Psoas muscle (tissue), 8 donors: ENCODE measurements around the gene FAM20A. TPM values are rescaled to one million over a fixed set of nuclear protein-coding genes. Genes with fewer than 3 reads are reported as not detected.

Experiments used
- ATAC-seq, 4 donors: fragments of 200-7000 bp; cut with Tn5 transposase; one replicate each; pipeline ENCODE4 v1.9.1; 2020; ENCODE audit warnings: moderate library complexity in 3 of 4, mild to moderate bottlenecking in 2 of 4
- DNase-seq, 2 donors: peaks; one replicate each; pipeline ENCODE4 v3.0.0-alpha.2; 2020
- H3K27ac ChIP-seq: fragments of 200-600 bp; one replicate; pipeline ENCODE4 v1.8.0; 2022
- H3K27me3 ChIP-seq, 3 donors: fragments of 200-600 bp in 1 of 3; one replicate each; pipeline versions ENCODE4 v1.6.1 to v1.8.0; 2013 to 2022; ENCODE audit warnings: low read length in 2 of 3, mild to moderate bottlenecking in 2 of 3, moderate library complexity in 1 of 3; ENCODE audit not compliant: insufficient read depth in 3 of 3
- H3K36me3 ChIP-seq, 2 donors: fragments of 200-600 bp in 1 of 2; one replicate each; pipeline versions ENCODE4 v1.6.1 to v1.8.0; 2013 to 2022; ENCODE audit warnings: low read depth in 1 of 2, mild to moderate bottlenecking in 1 of 2, moderate library complexity in 1 of 2; ENCODE audit not compliant: insufficient read depth in 1 of 2
- H3K4me1 ChIP-seq: fragments of 200-600 bp; one replicate; pipeline ENCODE4 v1.8.0; 2022
- H3K4me3 ChIP-seq: fragments of 200-600 bp; one replicate; pipeline ENCODE4 v1.8.0; 2022; ENCODE audit warnings: mild to moderate bottlenecking
- H3K9me3 ChIP-seq: fragments of 200-600 bp; one replicate; pipeline ENCODE4 v1.8.0; 2022
- CTCF ChIP-seq: fragments of 200-600 bp; IDR thresholded peaks from one replicate; pipeline ENCODE4 v1.8.0; 2022; ENCODE audit warnings: antibody characterized with exemption
- WGBS, 3 donors: extraction: QIAGEN DNeasy Blood & Tissue Kit; methylation state at CpG; one replicate each; pipeline versions ENCODE4 v1.1.6 to v1.1.7; 2013; 5-methylcytosine and 5-hydroxymethylcytosine counted together
- intact Hi-C, 2 donors: fragments of 100-400 bp; cut with DNase I; formaldehyde crosslinking; loops; one replicate each; pipeline versions ENCODE4 v1.11.0 to v1.14.2; 2022
- polyA plus RNA-seq, 3 donors: library from polyadenylated mRNA; stranded (reverse); fragments of 200-250 nt; gene quantifications; one replicate each; pipeline ENCODE4 v1.2.3, GENCODE V29; 2013
- total RNA-seq, 4 donors: library from RNA; stranded (reverse); fragmentation: NEBNext Ultra II Directional in 2 of 4; extraction: Animal tissue kit (Norgen Biotek cat#: 25700) in 2 of 4; gene quantifications; one replicate each; pipeline versions ENCODE4 v1.2.1 to v1.2.4, GENCODE V29; 2021 to 2023
- donor health status: healthy with polysubstance abuse.
- donor health status: DM: no; HTN: no; CAD: no; lungs with moderate emphysema.
- donor health status: Bipolar disorder and iron deficiency.
- donor health status: healthy.
- donor health status: DM: yes; HTN: yes; CAD: no.
- donor health status: DM: no; HTN: no; CAD: no.
- donor health status: DM: no; HTN: no; CAD: no.
- donor health status: DM: yes; HTN: yes; CAD: no.

Gene FAM20A
- total and polyA plus RNA-seq, 7 donors, result 0.83 to 7.1 (median 1.8) TPM

GRCh38 chr17:68576137-68576536 lies 25.0 kb downstream of the FAM20A start:
- Histone ChIP-seq H3K27me3 (no peaks in the 10 kb centered on the region), H3K36me3 (no peaks in the 10 kb centered on the region), H3K9me3 (no peaks in the 10 kb centered on the region), H3K4me1 (no peaks in the 10 kb centered on the region), H3K4me3 (no peak overlapping the region), H3K27ac (no peak overlapping the region)
- DNase-seq (no peak), ATAC-seq (no peak)
- no peak for TF ChIP-seq CTCF
- WGBS, 3 donors, result 80 to 94% (median 84%) methylated on average over 2 of the region's 2 CpGs
- intact Hi-C loops, result no loop called here

GRCh38 chr17:68573338-68573737 lies 27.8 kb downstream of the FAM20A start:
- WGBS, 3 donors, result 88 to 98% (median 97%) methylated on average over 1 of the region's 1 CpG
- Histone ChIP-seq H3K4me1 (no peaks in the 10 kb centered on the region), H3K27me3 (no peaks in the 10 kb centered on the region), H3K36me3 (no peaks in the 10 kb centered on the region), H3K4me3 (no peak overlapping the region), H3K9me3 (no peaks in the 10 kb centered on the region), H3K27ac (no peak overlapping the region)
- DNase-seq, result no peak
- TF ChIP-seq CTCF, result no peak
- intact Hi-C loops, result no loop called here
- no peak for ATAC-seq

- WGBS, 3 donors, result 81 to 86% (median 83%) methylated on average over 6 of the region's 6 CpGs
- no peaks in the 10 kb centered on the region for H3K36me3 ChIP-seq
- no peak for ATAC-seq
- H3K4me1 ChIP-seq, result no peaks in the 10 kb centered on the region
- no peak for DNase-seq
- intact Hi-C loops, result no loop called here
- H3K4me3 ChIP-seq, result no peak overlapping the region
- no peaks in the 10 kb centered on the region for H3K27me3 ChIP-seq
- TF ChIP-seq CTCF, result no peak
- H3K27ac ChIP-seq, result no peak overlapping the region
- H3K9me3 ChIP-seq, result no peaks in the 10 kb centered on the region
Measured at GRCh38 chr17:68572138-68572842, 28.9 kb downstream of the FAM20A start.

- ATAC-seq (no peak), DNase-seq (no peak)
- H3K4me3 ChIP-seq, result no peak overlapping the region
- no peaks in the 10 kb centered on the region for H3K27me3 ChIP-seq
- H3K36me3 ChIP-seq, result no peaks in the 10 kb centered on the region
- WGBS, 3 donors, result 58 to 64% (median 59%) methylated on average over 1 of the region's 1 CpG
- intact Hi-C loops, result no loop called here
- TF ChIP-seq CTCF, result no peak
- no peaks in the 10 kb centered on the region for H3K9me3 ChIP-seq
- no peak overlapping the region for H3K27ac ChIP-seq
- no peaks in the 10 kb centered on the region for H3K4me1 ChIP-seq
Measured at GRCh38 chr17:68570526-68570925, 30.6 kb downstream of the FAM20A start.

- Histone ChIP-seq H3K36me3 (no peaks in the 10 kb centered on the region), H3K27me3 (no peaks in the 10 kb centered on the region), H3K4me3 (no peak overlapping the region), H3K4me1 (no peaks in the 10 kb centered on the region), H3K9me3 (no peaks in the 10 kb centered on the region), H3K27ac (no peak overlapping the region)
- no peak for TF ChIP-seq CTCF
- DNase-seq, result no peak
- ATAC-seq, result no peak
- intact Hi-C loops, result no loop called here
Measured at GRCh38 chr17:68569346-68569745, 31.8 kb downstream of the FAM20A start.
